Activated CD8-positive, alpha-beta memory T cell treated with anti-CD3 and anti-CD28 coated beads, Interleukin-2, amount 10 ng/mL, durations not matched to agents 7 days and 5 days (primary cell): ENCODE results near the gene ZNF723. TPM values are rescaled to one million over a fixed set of nuclear protein-coding genes. Genes with fewer than 3 reads are reported as not detected.

Experiments used
- total RNA-seq, 2 experiments: library from RNA; stranded (reverse); gene quantifications; one replicate each; pipeline ENCODE4 v1.2.3, GENCODE V29; 2021

ZNF723 gene
- total RNA-seq, 2 experiments from 2014 or later, result not detected

Other genes with a start within 250 kb of the ZNF723 start
- gene ZNF492, start 198.0 kb upstream of the ZNF723 start, total RNA-seq, result 1 to 10 TPM; 1.1 to 1.4 TPM
- gene ZNF99, start 48.1 kb upstream of the ZNF723 start, total RNA-seq, result not detected
- not detected for gene ZNF728, start 170.9 kb downstream of the ZNF723 start, total RNA-seq